GM12864 (cell line): ENCODE data around the gene EHMT1.

Source experiments
- DNase-seq: peaks from one replicate; pipeline ENCODE4 v3.0.0-alpha.2; 2011; ENCODE audit warnings: low read depth
- H3K4me3 ChIP-seq: 2 replicates; pipeline ENCODE4 v1.5.1; 2011; ENCODE audit warnings: mild to moderate bottlenecking, low read depth, low read length, control low read depth
- TF ChIP-seq, protein P1 (sequence below): IDR thresholded peaks from 2 replicates; pipeline ENCODE4 v1.5.1; 2011; ENCODE audit warnings: low read depth, mild to moderate bottlenecking, moderate library complexity, low read length, control low read depth, inconsistent platforms; ENCODE audit errors: missing control alignments

Gene EHMT1

DNA sequence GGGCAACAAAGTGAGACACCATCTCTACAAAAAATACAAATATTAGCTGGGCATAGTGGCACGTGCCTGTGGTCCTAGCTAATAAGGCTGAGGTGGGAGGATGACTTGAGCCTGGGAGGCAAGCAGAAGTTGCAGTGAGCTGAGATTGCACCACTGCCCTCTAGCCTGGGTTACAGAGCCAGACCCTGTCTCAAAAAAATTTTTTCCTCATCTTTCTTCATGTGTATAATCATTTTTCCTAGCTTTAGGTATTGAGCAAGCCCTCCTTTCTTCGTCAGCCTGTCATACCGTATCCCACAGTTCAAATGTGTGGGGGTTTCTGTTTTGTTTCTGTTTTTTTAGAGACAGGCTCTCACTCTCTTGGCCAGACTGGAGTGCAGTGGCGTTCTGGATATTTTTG lies 41.3 kb downstream of the EHMT1 start:
- DNase-seq: no peak
- no peak overlapping the region for H3K4me3 ChIP-seq
- TF ChIP-seq, protein P1, sequence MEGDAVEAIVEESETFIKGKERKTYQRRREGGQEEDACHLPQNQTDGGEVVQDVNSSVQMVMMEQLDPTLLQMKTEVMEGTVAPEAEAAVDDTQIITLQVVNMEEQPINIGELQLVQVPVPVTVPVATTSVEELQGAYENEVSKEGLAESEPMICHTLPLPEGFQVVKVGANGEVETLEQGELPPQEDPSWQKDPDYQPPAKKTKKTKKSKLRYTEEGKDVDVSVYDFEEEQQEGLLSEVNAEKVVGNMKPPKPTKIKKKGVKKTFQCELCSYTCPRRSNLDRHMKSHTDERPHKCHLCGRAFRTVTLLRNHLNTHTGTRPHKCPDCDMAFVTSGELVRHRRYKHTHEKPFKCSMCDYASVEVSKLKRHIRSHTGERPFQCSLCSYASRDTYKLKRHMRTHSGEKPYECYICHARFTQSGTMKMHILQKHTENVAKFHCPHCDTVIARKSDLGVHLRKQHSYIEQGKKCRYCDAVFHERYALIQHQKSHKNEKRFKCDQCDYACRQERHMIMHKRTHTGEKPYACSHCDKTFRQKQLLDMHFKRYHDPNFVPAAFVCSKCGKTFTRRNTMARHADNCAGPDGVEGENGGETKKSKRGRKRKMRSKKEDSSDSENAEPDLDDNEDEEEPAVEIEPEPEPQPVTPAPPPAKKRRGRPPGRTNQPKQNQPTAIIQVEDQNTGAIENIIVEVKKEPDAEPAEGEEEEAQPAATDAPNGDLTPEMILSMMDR: no peak

DNA sequence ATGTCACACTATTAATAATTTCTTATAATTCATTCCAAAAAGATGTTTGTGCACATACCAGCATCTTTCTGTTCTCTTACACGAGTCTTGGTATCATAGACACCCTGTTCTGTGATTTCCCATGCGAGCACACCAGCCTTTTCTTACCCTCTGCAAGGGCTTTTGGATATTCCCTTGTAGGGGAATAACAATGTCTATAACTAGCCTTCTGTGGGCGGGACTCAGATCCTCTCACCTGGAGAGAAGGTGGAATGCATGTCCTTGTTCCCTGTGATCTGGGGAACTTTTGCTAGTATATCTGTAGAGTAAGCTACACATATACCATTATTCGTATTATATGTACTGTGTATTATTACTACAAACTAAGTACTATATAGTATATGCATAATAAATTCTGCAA lies 44.8 kb downstream of the EHMT1 start:
- DNase-seq: no peak
- H3K4me3 ChIP-seq: no peak overlapping the region
- TF ChIP-seq, protein P1: no peak

DNA sequence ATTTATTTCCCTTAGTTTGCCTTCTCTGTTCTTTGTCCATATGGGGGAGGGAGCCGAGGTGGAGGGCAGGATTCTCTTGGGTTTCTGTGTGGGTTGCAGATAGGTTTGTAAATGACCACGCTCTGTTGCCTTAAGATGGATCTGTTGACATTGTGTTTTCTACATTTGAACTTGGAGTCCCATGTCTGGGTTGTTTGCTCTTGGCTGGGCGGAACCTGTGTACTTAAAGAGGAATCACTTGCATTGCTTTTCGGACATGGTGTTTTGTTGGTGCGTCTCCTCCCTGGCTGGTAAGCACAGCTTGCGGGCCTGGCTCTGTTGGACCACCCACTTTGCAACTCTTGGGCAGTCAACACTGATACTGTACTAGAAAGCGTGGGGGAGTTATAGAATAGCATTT lies 45.9 kb downstream of the EHMT1 start:
- no peak for DNase-seq
- TF ChIP-seq, protein P1: no peak
- no peak overlapping the region for H3K4me3 ChIP-seq

DNA sequence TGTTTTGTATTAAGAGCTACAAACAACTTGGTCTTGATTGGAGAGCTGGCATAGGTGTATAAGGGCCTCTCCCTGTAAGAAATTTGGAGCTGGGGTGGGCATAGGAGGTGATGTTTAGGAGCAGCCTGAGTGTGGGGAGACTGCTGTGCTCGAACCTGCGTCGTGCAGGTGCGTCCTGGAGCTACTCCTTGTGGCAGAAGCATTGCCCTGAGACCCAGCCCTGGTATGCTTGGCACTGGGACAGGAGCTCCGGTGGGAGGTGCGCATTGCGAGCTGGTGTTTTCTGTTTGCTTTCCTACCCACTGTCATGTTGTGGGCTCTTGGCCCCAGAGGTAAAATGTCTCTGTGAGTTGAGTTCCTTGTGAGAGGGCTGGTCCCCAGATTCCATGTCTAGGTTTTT lies 46.4 kb downstream of the EHMT1 start:
- no peak overlapping the region for H3K4me3 ChIP-seq
- TF ChIP-seq, protein P1: no peak
- DNase-seq: no peak

DNA sequence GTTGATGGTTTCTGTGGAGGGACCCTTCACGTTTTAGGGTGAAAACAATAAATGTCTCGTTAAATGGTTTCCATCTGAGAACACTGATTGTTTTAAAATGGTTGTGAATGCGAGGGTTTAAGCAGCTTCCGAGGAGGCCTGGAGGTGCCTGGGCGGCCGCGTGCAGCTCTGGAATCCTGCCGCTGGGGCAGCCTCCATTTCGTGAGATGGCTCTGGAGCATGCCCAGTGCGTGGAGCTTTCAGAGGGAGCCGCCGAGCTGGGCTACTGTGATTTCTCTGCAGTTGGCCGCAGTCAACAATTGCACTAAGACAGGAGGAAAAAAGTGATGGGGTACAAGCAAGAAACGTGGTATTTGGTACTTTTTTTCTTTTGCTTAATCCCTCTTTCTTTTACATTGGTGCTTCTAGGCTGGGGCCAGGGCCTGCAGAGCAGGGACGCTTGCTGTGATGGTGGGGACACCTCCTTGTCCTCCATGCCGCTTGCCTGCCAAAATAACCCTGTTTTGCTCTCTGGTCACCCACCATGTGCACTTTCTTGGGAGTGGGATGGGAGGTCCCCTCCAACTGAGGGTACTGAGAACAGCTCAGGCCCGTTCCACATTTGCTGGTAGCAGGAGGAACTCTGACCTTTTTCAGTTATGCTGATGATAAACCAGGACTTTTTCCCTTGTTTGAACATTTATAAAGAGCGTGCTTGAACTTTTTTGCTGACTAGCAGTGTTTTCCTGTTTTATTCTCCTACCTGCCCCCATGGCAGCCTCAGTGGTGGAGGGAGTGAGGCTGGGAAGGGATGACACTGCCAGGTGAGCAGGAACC lies 47.1 kb downstream of the EHMT1 start:
- TF ChIP-seq, protein P1: no peak

DNA sequence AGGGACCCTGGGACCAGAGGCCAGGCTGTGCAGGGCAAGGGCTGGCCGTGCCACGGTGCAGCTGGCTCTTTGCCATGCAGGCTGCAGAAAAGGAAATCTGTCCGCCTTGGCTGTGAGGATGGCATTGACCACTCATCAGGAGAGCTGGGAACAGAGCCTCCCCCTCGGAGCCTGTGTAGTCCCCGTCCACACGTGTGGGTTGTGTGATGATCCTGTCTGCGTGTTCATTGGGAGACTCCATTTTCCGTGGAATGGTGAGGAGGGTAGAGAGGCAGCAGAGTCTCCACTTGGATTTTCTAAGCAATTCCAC lies 47.7 kb downstream of the EHMT1 start:
- no peak overlapping the region for H3K4me3 ChIP-seq
- TF ChIP-seq, protein P1: no peak
- no peak for DNase-seq

More for the DNA sequence above, 47.1 kb downstream of the EHMT1 start:
- DNase-seq: no peak
- H3K4me3 ChIP-seq: no peak overlapping the region
